Measurements from ENCODE around the gene ZNHIT2. TPM values are rescaled to one million over a fixed set of nuclear protein-coding genes. Genes with fewer than 3 reads are reported as not detected.
A peak's percentile ranks its signal among the peaks of the same experiment; 100 is the strongest.

The ZNHIT2 gene
- total RNA-seq, 2 donors from 2014 or later = 18.7 to 33.9 TPM

- Histone ChIP-seq H3K4me3 (no peak overlapping the region), H3K27ac (no peak overlapping the region), H3K4me1 (peaks cover 5% of the 10 kb centered on the region), H3K9me3 (no peaks in the 10 kb centered on the region), H3K36me3 (replicated peaks in 1 of 2; ENCODE audit: insufficient read depth in 1 of 2, low read depth in 2 of 2) (no peaks in the 10 kb centered on the region), H3K27me3 (no peaks in the 10 kb centered on the region)
- ATAC-seq (peak; percentile 93), DNase-seq (peak; percentile 71 to 84 (median 76))
- TF ChIP-seq POLR2A (IDR thresholded peaks at IDR 0.05) (no peak), CTCF (IDR thresholded peaks at IDR 0.05) (peak; percentile 64 to 82 (median 74))
- intact Hi-C loops (cut with DNase I) = no loop called here
- 39% methylated on average over 3 of the region's 3 CpGs for WGBS, 2 donors
Observed at GRCh38 chr11:65078151-65078550, 39.4 kb downstream of the ZNHIT2 start.

- Histone ChIP-seq H3K27me3 (no peaks in the 10 kb centered on the region), H3K4me1 (peaks cover 5% of the 10 kb centered on the region), H3K4me3 (no peak overlapping the region), H3K36me3 (replicated peaks in 1 of 2; ENCODE audit: insufficient read depth in 1 of 2, low read depth in 2 of 2) (no peaks in the 10 kb centered on the region), H3K27ac (no peak overlapping the region), H3K9me3 (no peaks in the 10 kb centered on the region)
- intact Hi-C loops (cut with DNase I) = no loop called here
- DNase-seq (no peak), ATAC-seq (no peak)
- TF ChIP-seq CTCF (IDR thresholded peaks at IDR 0.05) (no peak), POLR2A (IDR thresholded peaks at IDR 0.05) (no peak)
- 69 to 77% methylated on average over 4 of the region's 4 CpGs for WGBS, 2 donors
Observed at GRCh38 chr11:65077451-65077850, 40.0 kb downstream of the ZNHIT2 start.

GRCh38 chr11:65072631-65072966, 44.9 kb downstream of the ZNHIT2 start:
- no peak overlapping the region for H3K4me3 ChIP-seq
- intact Hi-C loops (cut with DNase I) = no loop called here
- no peaks in the 10 kb centered on the region for H3K4me1 ChIP-seq
- TF ChIP-seq CTCF (IDR thresholded peaks at IDR 0.05) (no peak), POLR2A (IDR thresholded peaks at IDR 0.05) (no peak)
- no peaks in the 10 kb centered on the region for H3K27me3 ChIP-seq
- H3K36me3 ChIP-seq (replicated peaks in 1 of 2; ENCODE audit: insufficient read depth in 1 of 2, low read depth in 2 of 2) = no peaks in the 10 kb centered on the region
- H3K9me3 ChIP-seq = no peaks in the 10 kb centered on the region
- H3K27ac ChIP-seq = no peak overlapping the region
- WGBS, 2 donors = 11 to 32% methylated on average over 1 of the region's 1 CpG
- no peak for DNase-seq
- no peak for ATAC-seq

- ATAC-seq (no peak), DNase-seq (no peak)
- TF ChIP-seq POLR2A (IDR thresholded peaks at IDR 0.05) (no peak), CTCF (IDR thresholded peaks at IDR 0.05) (no peak)
- WGBS, 2 donors = 38 to 52% methylated on average over 2 to 4 of the region's 4 CpGs
- no peaks in the 10 kb centered on the region for H3K27me3 ChIP-seq
- H3K4me1 ChIP-seq = no peaks in the 10 kb centered on the region
- no peaks in the 10 kb centered on the region for H3K36me3 ChIP-seq (replicated peaks in 1 of 2; ENCODE audit: insufficient read depth in 1 of 2, low read depth in 2 of 2)
- no peaks in the 10 kb centered on the region for H3K9me3 ChIP-seq
- no peak overlapping the region for H3K4me3 ChIP-seq
- no peak overlapping the region for H3K27ac ChIP-seq
- intact Hi-C loops (cut with DNase I) = no loop called here
Observed at GRCh38 chr11:65071907-65072630, 45.4 kb downstream of the ZNHIT2 start.

GRCh38 chr11:65069217-65069616, 48.3 kb downstream of the ZNHIT2 start:
- TF ChIP-seq POLR2A (IDR thresholded peaks at IDR 0.05) (no peak), CTCF (IDR thresholded peaks at IDR 0.05) (no peak)
- Histone ChIP-seq H3K4me1 (no peaks in the 10 kb centered on the region), H3K36me3 (replicated peaks in 1 of 2; ENCODE audit: insufficient read depth in 1 of 2, low read depth in 2 of 2) (no peaks in the 10 kb centered on the region), H3K27ac (no peak overlapping the region), H3K27me3 (no peaks in the 10 kb centered on the region), H3K4me3 (no peak overlapping the region), H3K9me3 (no peaks in the 10 kb centered on the region)
- intact Hi-C loops (cut with DNase I) = no loop called here
- ATAC-seq = no peak
- DNase-seq = no peak
- WGBS, 2 donors = 44 to 53% methylated on average over 9 of the region's 9 CpGs
